GM10266 (cell line): ENCODE measurements around the gene RNF223.

Experiments used
- DNase-seq: peaks from one replicate; pipeline ENCODE4 v3.0.0; 2012; ENCODE audit errors: extremely low spot score
- CTCF ChIP-seq: IDR thresholded peaks from 2 replicates; pipeline ENCODE4 v1.5.1; 2012; ENCODE audit warnings: mild to moderate bottlenecking, low read depth; ENCODE audit not compliant: control insufficient read depth, insufficient read depth; ENCODE audit errors: missing control alignments

RNF223 gene

GRCh38 chr1:1051127-1051810 is 22.8 kb downstream of the RNF223 start:
- no peak for TF ChIP-seq CTCF
- no peak for DNase-seq

- peak; percentile 74 for DNase-seq
- no peak for TF ChIP-seq CTCF
These were observed 23.5 kb downstream of the RNF223 start for GRCh38 chr1:1050577-1051052.

- DNase-seq, result no peak
- no peak for TF ChIP-seq CTCF
These were observed 24.6 kb downstream of the RNF223 start for GRCh38 chr1:1049318-1050165.

- TF ChIP-seq CTCF, result no peak
- DNase-seq, result no peak
These were observed 25.3 kb downstream of the RNF223 start for GRCh38 chr1:1048765-1049164.

GRCh38 chr1:1047963-1048362 is 26.1 kb downstream of the RNF223 start:
- no peak for DNase-seq
- no peak for TF ChIP-seq CTCF

GRCh38 chr1:1047407-1047806 is 26.7 kb downstream of the RNF223 start:
- no peak for TF ChIP-seq CTCF
- no peak for DNase-seq

- no peak for TF ChIP-seq CTCF
- DNase-seq, result no peak
These were observed 27.3 kb downstream of the RNF223 start for GRCh38 chr1:1046767-1047166.
